Heart left ventricle (tissue), 16 donors: ENCODE results near the gene NUBP2. TPM values are rescaled to one million over a fixed set of nuclear protein-coding genes. Genes with fewer than 3 reads are reported as not detected.

Source experiments
- ATAC-seq, 4 donors: fragments of 200-7000 bp; cut with Tn5 transposase; one replicate each; pipeline ENCODE4 v1.9.1; 2020 to 2022; ENCODE audit warnings: moderate library complexity in 4 of 4, mild to moderate bottlenecking in 3 of 4, moderate number of reproducible peaks in 1 of 4
- DNase-seq, 5 donors: peaks; one replicate each; pipeline ENCODE4 v3.0.0-alpha.2; 2020
- H3K27ac ChIP-seq, 12 donors: fragments of 200-600 bp; sonication (generic) in 4 of 12; one replicate each; pipeline versions ENCODE4 v1.5.0 to v1.8.0; 2016 to 2022; ENCODE audit warnings: mild to moderate bottlenecking in 2 of 12
- H3K27me3 ChIP-seq, 9 donors: fragments of 200-600 bp; sonication (generic) in 2 of 9; one replicate each; pipeline versions ENCODE4 v1.5.1 to v1.8.0; 2016 to 2022; ENCODE audit warnings: mild to moderate bottlenecking in 3 of 9
- H3K36me3 ChIP-seq, 9 donors: fragments of 200-600 bp; sonication (generic) in 2 of 9; one replicate each; pipeline versions ENCODE4 v1.5.0 to v1.8.0; 2018 to 2022; ENCODE audit warnings: mild to moderate bottlenecking in 2 of 9
- H3K4me1 ChIP-seq, 12 donors: fragments of 200-600 bp; sonication (generic) in 4 of 12; one replicate each; pipeline versions ENCODE4 v1.5.0 to v1.8.0; 2016 to 2022; ENCODE audit warnings: mild to moderate bottlenecking in 3 of 12
- H3K4me3 ChIP-seq, 12 donors: fragments of 200-600 bp; sonication (generic) in 4 of 12; one replicate each; pipeline versions ENCODE4 v1.5.0 to v1.8.0; 2017 to 2022; ENCODE audit warnings: mild to moderate bottlenecking in 9 of 12, moderate library complexity in 4 of 12
- H3K9me3 ChIP-seq, 12 donors: fragments of 200-600 bp; sonication (generic) in 4 of 12; one replicate each; pipeline versions ENCODE4 v1.5.0 to v1.8.0; 2016 to 2022; ENCODE audit warnings: mild to moderate bottlenecking in 1 of 12
- CTCF ChIP-seq, 12 donors: fragments of 200-600 bp; sonication (generic) in 4 of 12; IDR thresholded peaks; one replicate each; pipeline versions ENCODE4 v1.5.0 to v1.8.0; 2018 to 2022; ENCODE audit warnings: antibody characterized with exemption in 12 of 12, mild to moderate bottlenecking in 5 of 12
- POLR2A ChIP-seq, 2 donors: fragments of 450-650 bp; IDR thresholded peaks; one replicate each; pipeline ENCODE4 v1.6.1; 2017; ENCODE audit warnings: antibody characterized with exemption in 2 of 2, mild to moderate bottlenecking in 2 of 2, moderate library complexity in 2 of 2
- WGBS, 4 donors: extraction: QIAGEN DNeasy Blood & Tissue Kit in 2 of 4; methylation state at CpG; one replicate each; pipeline versions ENCODE4 v1.1.5 to v1.1.7; 2013 to 2018; 5-methylcytosine and 5-hydroxymethylcytosine counted together
- intact Hi-C, 10 donors: fragments of 100-400 bp; cut with DNase I; formaldehyde crosslinking; loops; one replicate each; pipeline versions ENCODE4 v1.11.1 to v1.14.2; 2022
- polyA plus RNA-seq, 2 donors: library from polyadenylated mRNA; stranded (reverse); fragments of 200-250 nt; gene quantifications; one replicate each; pipeline ENCODE4 v1.2.3, GENCODE V29; 2013
- total RNA-seq, 9 donors: library from RNA; depleted of rRNA in 2 of 9; stranded (reverse); fragments of >200 nt in 2 of 9; fragmentation: NEBNext Ultra II Directional in 3 of 9; extraction: Animal tissue kit (Norgen Biotek cat#: 25700) in 3 of 9; gene quantifications; one replicate each; pipeline versions ENCODE4 v1.1.0 to v1.2.4, GENCODE V29; 2016 to 2023
- donor health status: ischemic (EF 13 %, LVEDD 7.1; RV severe dilation, severe dysfunction).
- donor health status: healthy with polysubstance abuse.
- donor health status: DM: no; HTN: yes; CAD: no.
- donor health status: DM: no; HTN: no; CAD: no.
- donor health status: ischemic (EF 25% LVEDD 6.9; RV normal size, moderate dysfunction).
- donor health status: ischemic (EF 25% LVEDD 5.7; RV mildly dilated, moderate dysfunction).
- donor health status: healthy.
- donor health status: DM: yes; HTN: yes; CAD: no.
- donor health status: ischemic (EF 35%, LVEDD 5.7; RV mildly dilated, moderate dysfunction).
- donor health status: nonischemic (EF 11% LVEDD 7.7; RV severe dilation, severe dysfunction).
- donor health status: DM: yes; HTN: yes; CAD: no.
- donor health status: PGD.
- donor health status: ischemic (EF 29% LVEDD 5.4; RV normal size, mild dysfunction).
- donor health status: nonischemic (EF 23%, LVEDD 6.1; RV moderate dilation, normal function).

NUBP2 gene
- total and polyA plus RNA-seq, 11 donors = 26.7 to 81.9 (median 30.4) TPM

GRCh38 chr16:1779741-1780676 is 2.8 kb upstream of the NUBP2 start:
- Histone ChIP-seq H3K9me3 (no peaks in the 10 kb centered on the region), H3K27ac (no peak overlapping the region), H3K36me3 (peaks cover 0 to 62% (median 46%) of the 10 kb centered on the region in 9 donors), H3K27me3 (no peaks in the 10 kb centered on the region), H3K4me3 (peak overlapping the region in 2 of 12 donors; percentile 9 to 100), H3K4me1 (peaks cover 2 to 45% (median 29%) of the 10 kb centered on the region in 12 donors)
- no peak for TF ChIP-seq CTCF (IDR thresholded peaks at IDR 0.05)
- no peak for TF ChIP-seq POLR2A (IDR thresholded peaks at IDR 0.05)
- no peak for ATAC-seq
- 62 to 82% (median 74%) methylated on average over 12 to 27 of the region's 27 CpGs for WGBS, 4 donors
- DNase-seq = peak in 3 of 5 donors; percentile 9 to 62 (median 37)
- intact Hi-C loops = loop anchor here in 1 of 10 donors (5.0 kb wide), 2 partner anchors 162 to 468 kb away; partner anchors contain the start of gene MSRB1

- ATAC-seq = no peak
- peaks cover 2 to 50% (median 28%) of the 10 kb centered on the region in 12 donors for H3K4me1 ChIP-seq
- 74 to 81% (median 79%) methylated on average over 6 of the region's 6 CpGs for WGBS, 4 donors
These were observed 2.1 kb upstream of the NUBP2 start for GRCh38 chr16:1780677-1781072.

GRCh38 chr16:1781254-1781653 is 1.5 kb upstream of the NUBP2 start:
- 57 to 89% (median 67%) methylated on average over 7 to 20 of the region's 20 CpGs for WGBS, 4 donors
- Histone ChIP-seq H3K4me3 (peak overlapping the region; percentile 64 to 100 (median 94)), H3K9me3 (no peaks in the 10 kb centered on the region), H3K27me3 (no peaks in the 10 kb centered on the region), H3K4me1 (peaks cover 2 to 56% (median 28%) of the 10 kb centered on the region in 12 donors), H3K36me3 (peaks cover 0 to 51% (median 37%) of the 10 kb centered on the region in 9 donors), H3K27ac (peak overlapping the region in 7 of 12 donors; percentile 66 to 93 (median 89))
- intact Hi-C loops = loop anchor here in 1 of 10 donors (5.0 kb wide), 2 partner anchors 161 to 469 kb away; partner anchors contain the start of gene MSRB1
- DNase-seq (peak in 3 of 5 donors; percentile 7 to 56 (median 23)), ATAC-seq (no peak)
- TF ChIP-seq POLR2A (IDR thresholded peaks at IDR 0.05) = no peak
- no peak for TF ChIP-seq CTCF (IDR thresholded peaks at IDR 0.05)

More at GRCh38 chr16:1780677-1781072, 2.1 kb upstream of the NUBP2 start:
- no peaks in the 10 kb centered on the region for H3K9me3 ChIP-seq
- DNase-seq = peak in 3 of 5 donors; percentile 4 to 33 (median 15)
- no peak for TF ChIP-seq CTCF (IDR thresholded peaks at IDR 0.05)
- no peak for TF ChIP-seq POLR2A (IDR thresholded peaks at IDR 0.05)
- H3K27me3 ChIP-seq = no peaks in the 10 kb centered on the region
- peaks cover 0 to 56% (median 42%) of the 10 kb centered on the region in 9 donors for H3K36me3 ChIP-seq
- intact Hi-C loops = loop anchor here in 1 of 10 donors (5.0 kb wide), 2 partner anchors 162 to 468 kb away; partner anchors contain the start of gene MSRB1
- no peak overlapping the region for H3K27ac ChIP-seq
- H3K4me3 ChIP-seq = peak overlapping the region in 4 of 12 donors; percentile 9 to 100 (median 80)
